Astrocyte (in vitro differentiated cells and primary cell): ENCODE data around the gene SUGT1. TPM values are rescaled to one million over a fixed set of nuclear protein-coding genes. Genes with fewer than 3 reads are reported as not detected.

ENCODE experiments used
- DNase-seq: peaks from one replicate; pipeline ENCODE4 v3.0.0-alpha.2; 2010; ENCODE audit warnings: low read depth
- FAIRE-seq: peaks from 2 replicates; lab custom pipeline; 2011; peaks lifted over from hg19 to GRCh38; lab: Jason Lieb, UNC
- H2AFZ ChIP-seq: 2 replicates; pipeline ENCODE4 v1.6.0; 2012; ENCODE audit warnings: low read depth, low read length, inconsistent platforms
- H3K27ac ChIP-seq: 2 replicates; pipeline ENCODE4 v1.5.1; 2011; ENCODE audit warnings: low read depth, low read length, inconsistent platforms
- H3K27me3 ChIP-seq: 2 replicates; pipeline ENCODE4 v1.6.0; 2011; ENCODE audit warnings: low read length, inconsistent platforms; ENCODE audit not compliant: insufficient read depth
- H3K36me3 ChIP-seq: 2 replicates; pipeline ENCODE4 v1.5.1; 2011; ENCODE audit warnings: low read length, inconsistent platforms; ENCODE audit not compliant: insufficient read depth
- H3K4me1 ChIP-seq: 2 replicates; pipeline ENCODE4 v1.5.1; 2011; ENCODE audit warnings: low read length, inconsistent platforms; ENCODE audit not compliant: insufficient read depth
- H3K4me2 ChIP-seq: 2 replicates; pipeline ENCODE4 v1.6.0; 2012; ENCODE audit warnings: low read length, inconsistent platforms
- H3K4me3 ChIP-seq: 2 replicates; pipeline ENCODE4 v1.5.1; 2011; ENCODE audit warnings: low read depth, mild to moderate bottlenecking, low read length, inconsistent platforms; ENCODE audit not compliant: insufficient read depth
- H3K79me2 ChIP-seq: 2 replicates; pipeline ENCODE4 v1.6.0; 2012; ENCODE audit warnings: mild to moderate bottlenecking, low read length, inconsistent platforms; ENCODE audit not compliant: insufficient read depth
- H3K9ac ChIP-seq: 2 replicates; pipeline ENCODE4 v1.6.0; 2012; ENCODE audit warnings: mild to moderate bottlenecking, low read length, inconsistent platforms
- H3K9me3 ChIP-seq: 2 replicates; pipeline ENCODE4 v1.5.1; 2012; ENCODE audit warnings: low read depth, mild to moderate bottlenecking, low read length, inconsistent platforms; ENCODE audit not compliant: insufficient read depth
- H4K20me1 ChIP-seq: 2 replicates; pipeline ENCODE4 v1.6.0; 2012; ENCODE audit warnings: low read length, inconsistent platforms; ENCODE audit not compliant: insufficient read depth
- H3K27ac Mint-ChIP-seq: one replicate; pipeline ENCODE4 v1.8.0; 2021; ENCODE audit warnings: mild to moderate bottlenecking, mixed read lengths; ENCODE audit not compliant: unreplicated experiment
- H3K27me3 Mint-ChIP-seq: one replicate; pipeline ENCODE4 v1.8.0; 2021; ENCODE audit warnings: low read depth, mixed read lengths; ENCODE audit not compliant: unreplicated experiment
- H3K36me3 Mint-ChIP-seq: one replicate; pipeline ENCODE4 v1.8.0; 2021; ENCODE audit warnings: low read depth, mixed read lengths; ENCODE audit not compliant: unreplicated experiment
- H3K4me1 Mint-ChIP-seq: one replicate; pipeline ENCODE4 v1.8.0; 2021; ENCODE audit warnings: low read depth, mixed read lengths; ENCODE audit not compliant: unreplicated experiment
- H3K4me3 Mint-ChIP-seq: one replicate; pipeline ENCODE4 v1.8.0; 2021; ENCODE audit warnings: mild to moderate bottlenecking, moderate library complexity, mixed read lengths; ENCODE audit not compliant: unreplicated experiment
- H3K9me3 Mint-ChIP-seq: one replicate; pipeline ENCODE4 v1.8.0; 2021; ENCODE audit warnings: mild to moderate bottlenecking, mixed read lengths; ENCODE audit not compliant: unreplicated experiment
- CTCF ChIP-seq: IDR thresholded peaks from 2 replicates; pipeline ENCODE4 v1.5.1; 2011; ENCODE audit warnings: low read depth, mild to moderate bottlenecking, inconsistent platforms, low read length, moderate library complexity; ENCODE audit not compliant: insufficient read depth
- EZH2 ChIP-seq: IDR thresholded peaks from 2 replicates; pipeline ENCODE4 v1.6.1; 2012; ENCODE audit warnings: mild to moderate bottlenecking, low read length, inconsistent platforms; ENCODE audit not compliant: insufficient read depth
- total RNA-seq: library from RNA; stranded (reverse); gene quantifications from 2 replicates; pipeline ENCODE4 v1.2.1, GENCODE V29; 2021

SUGT1 gene
- total RNA-seq, 1 donor from 2014 or later: 87.3 TPM

GRCh38 chr13:52646967-52647366, 5.7 kb upstream of the SUGT1 start:
- Histone ChIP-seq H3K9ac (no peak overlapping the region), H3K79me2 (peaks cover 28% of the 10 kb centered on the region), H3K4me2 (no peak overlapping the region), H4K20me1 (no peaks in the 10 kb centered on the region), H2AFZ (no peak overlapping the region), H3K4me1 (peaks cover 7% of the 10 kb centered on the region), H3K27me3 (no peaks in the 10 kb centered on the region), H3K9me3 (no peaks in the 10 kb centered on the region), H3K27ac (no peak overlapping the region), H3K36me3 (no peaks in the 10 kb centered on the region), H3K4me3 (no peak overlapping the region)
- FAIRE-seq (no peak), DNase-seq (no peak)
- peaks cover 12% of the 10 kb centered on the region for H3K36me3 Mint-ChIP-seq
- no peak for TF ChIP-seq EZH2
- TF ChIP-seq CTCF: no peak
- H3K4me1 Mint-ChIP-seq: no peaks in the 10 kb centered on the region
- peaks cover 2% of the 10 kb centered on the region for H3K9me3 Mint-ChIP-seq
- no peak overlapping the region for H3K4me3 Mint-ChIP-seq
- H3K27me3 Mint-ChIP-seq: no peaks in the 10 kb centered on the region
- no peak overlapping the region for H3K27ac Mint-ChIP-seq

- H3K36me3 Mint-ChIP-seq: peaks cover 6% of the 10 kb centered on the region
- Histone ChIP-seq H4K20me1 (peaks cover 18% of the 10 kb centered on the region), H3K27ac (no peak overlapping the region), H3K4me2 (peak overlapping the region; percentile 96), H3K4me3 (peak overlapping the region; percentile 90), H3K36me3 (peaks cover 6% of the 10 kb centered on the region), H3K27me3 (no peaks in the 10 kb centered on the region), H3K9ac (peak overlapping the region; percentile 96), H2AFZ (no peak overlapping the region), H3K79me2 (peaks cover 58% of the 10 kb centered on the region), H3K9me3 (no peaks in the 10 kb centered on the region), H3K4me1 (peaks cover 17% of the 10 kb centered on the region)
- peaks cover 5% of the 10 kb centered on the region for H3K4me1 Mint-ChIP-seq
- no peak overlapping the region for H3K4me3 Mint-ChIP-seq
- no peak overlapping the region for H3K27ac Mint-ChIP-seq
- H3K9me3 Mint-ChIP-seq: no peaks in the 10 kb centered on the region
- DNase-seq (no peak), FAIRE-seq (no peak)
- no peak for TF ChIP-seq EZH2
- TF ChIP-seq CTCF: no peak
- no peaks in the 10 kb centered on the region for H3K27me3 Mint-ChIP-seq
These were observed 1.9 kb upstream of the SUGT1 start for GRCh38 chr13:52650731-52651130.

GRCh38 chr13:52651897-52652195, 790 bp upstream of the SUGT1 start:
- Histone ChIP-seq H3K4me2 (peak overlapping the region; percentile 96), H3K27me3 (no peaks in the 10 kb centered on the region), H3K9ac (peak overlapping the region; percentile 96), H2AFZ (peak overlapping the region; percentile 82), H3K36me3 (peaks cover 7% of the 10 kb centered on the region), H3K79me2 (peaks cover 69% of the 10 kb centered on the region), H3K4me1 (peaks cover 17% of the 10 kb centered on the region), H3K27ac (peak overlapping the region; percentile 100), H3K4me3 (peak overlapping the region; percentile 90), H4K20me1 (peaks cover 29% of the 10 kb centered on the region), H3K9me3 (no peaks in the 10 kb centered on the region)
- Mint-ChIP-seq H3K27me3 (no peaks in the 10 kb centered on the region), H3K4me3 (no peak overlapping the region), H3K36me3 (peaks cover 6% of the 10 kb centered on the region), H3K9me3 (no peaks in the 10 kb centered on the region), H3K27ac (no peak overlapping the region), H3K4me1 (peaks cover 5% of the 10 kb centered on the region)
- no peak for TF ChIP-seq EZH2
- TF ChIP-seq CTCF: no peak
- no peak for DNase-seq
- no peak for FAIRE-seq
